ENCODE results near the gene SSTR4.
"Not testable (repeated sequence)": the region's sequence is repeated elsewhere in the genome, so short reads cannot be mapped to it uniquely, and the experiment has no call there.

SSTR4 gene

GRCh38 chr20:23019403-23019802 is 15.7 kb upstream of the SSTR4 start:
- DNase-seq: no peak

GRCh38 chr20:23020230-23021018 is 14.7 kb upstream of the SSTR4 start:
- DNase-seq: no peak

GRCh38 chr20:23021541-23021940 is 13.6 kb upstream of the SSTR4 start:
- DNase-seq: no peak

GRCh38 chr20:23021951-23022350 is 13.2 kb upstream of the SSTR4 start:
- no peak for DNase-seq

- no peak for DNase-seq
Observed at GRCh38 chr20:23022849-23023248, 12.3 kb upstream of the SSTR4 start.

DNA sequence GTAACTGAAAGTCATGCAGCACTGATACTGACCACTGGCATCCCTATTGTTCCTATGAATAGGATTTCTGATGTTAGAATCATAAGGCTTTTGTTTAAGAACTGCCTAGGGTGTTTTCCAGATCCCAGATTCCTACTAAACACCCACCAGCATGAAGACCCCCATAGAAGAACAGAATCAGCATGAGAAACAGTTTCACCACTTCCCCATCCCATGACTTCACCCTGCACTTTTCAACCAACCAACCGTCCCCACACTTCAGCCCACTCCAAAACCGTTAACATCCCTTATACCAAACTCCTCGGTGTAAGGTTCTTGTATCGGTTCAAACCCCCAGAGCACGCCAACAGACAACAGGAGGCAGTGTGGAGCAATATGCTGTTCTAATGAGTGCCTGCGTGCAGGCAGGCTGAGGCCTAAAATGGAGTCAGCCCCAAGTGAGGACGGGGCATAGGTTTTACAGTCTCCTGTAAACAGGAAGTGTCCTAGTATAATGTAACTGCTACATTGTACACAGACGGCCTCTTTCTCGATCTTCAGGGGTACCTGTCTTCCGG is 11.4 kb upstream of the SSTR4 start:
- DNase-seq: no peak

- no peak for DNase-seq
Observed at GRCh38 chr20:23024701-23025100, 10.4 kb upstream of the SSTR4 start.

GRCh38 chr20:23025503-23025902 is 9.6 kb upstream of the SSTR4 start:
- DNase-seq: not testable (repeated sequence)

GRCh38 chr20:23027721-23028120 is 7.4 kb upstream of the SSTR4 start:
- DNase-seq: no peak

DNA sequence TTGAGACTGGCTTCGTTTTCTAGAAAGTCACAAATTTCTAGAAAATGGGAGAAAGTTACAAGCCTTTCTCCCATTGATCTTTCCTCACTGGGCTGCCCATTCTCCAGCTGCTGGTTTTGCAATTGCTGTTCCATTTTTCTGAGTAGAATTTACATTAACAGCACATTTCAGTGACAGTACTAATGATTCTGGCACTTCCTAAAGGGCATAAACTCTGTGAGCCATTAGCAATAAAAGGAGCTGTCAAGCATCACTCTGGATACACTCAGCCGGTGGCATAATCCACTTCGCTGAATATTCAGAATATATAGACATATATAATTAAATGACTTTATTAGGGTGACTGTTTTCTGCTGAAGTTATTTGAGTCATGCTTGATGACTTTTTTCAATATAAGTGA is 6.7 kb upstream of the SSTR4 start:
- DNase-seq: no peak

GRCh38 chr20:23029324-23029723 is 5.8 kb upstream of the SSTR4 start:
- no peak for DNase-seq

DNA sequence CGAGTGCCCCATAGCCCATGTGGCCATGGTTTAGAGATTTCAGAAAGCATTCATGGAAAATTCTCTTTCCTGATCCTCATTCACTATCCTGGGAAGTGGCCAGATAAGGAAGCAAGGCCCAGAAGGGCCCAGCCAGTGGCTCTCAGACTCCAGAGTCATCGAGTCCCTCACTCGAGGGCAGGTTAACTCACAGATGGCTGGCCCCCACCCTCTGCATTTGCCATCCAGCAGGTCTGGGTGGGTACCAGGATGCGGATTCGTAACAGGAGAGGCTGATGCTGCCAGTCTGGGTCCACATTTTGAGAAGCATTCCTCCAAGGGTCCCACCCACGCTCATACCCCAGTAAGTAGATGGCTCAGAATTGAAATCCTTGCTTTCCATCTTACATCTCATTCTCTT is 3.8 kb upstream of the SSTR4 start:
- DNase-seq: no peak

- no peak for DNase-seq
Observed at GRCh38 chr20:23032056-23032749, 2.9 kb upstream of the SSTR4 start.

- no peak for DNase-seq
Observed at GRCh38 chr20:23032750-23033078, 2.4 kb upstream of the SSTR4 start.

DNA sequence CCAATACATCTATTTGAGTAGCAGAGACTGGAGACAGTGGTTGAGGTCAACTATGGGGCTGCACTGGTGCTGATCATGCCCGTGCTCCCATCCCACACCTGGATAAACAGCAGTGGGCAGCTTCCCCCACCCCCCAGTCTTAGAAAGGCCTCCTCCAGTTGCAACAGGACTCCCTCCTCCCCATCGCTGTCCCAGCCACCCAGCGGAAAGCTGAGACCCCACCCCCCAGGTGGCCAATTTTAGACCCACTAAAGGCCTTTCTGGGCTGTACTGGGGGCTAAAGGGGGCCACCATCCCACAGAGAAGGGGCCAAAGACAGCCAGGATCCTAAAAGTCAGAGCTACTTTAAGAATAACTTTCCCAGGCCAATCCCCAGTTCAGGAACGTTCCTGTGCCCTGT is 1.2 kb upstream of the SSTR4 start:
- DNase-seq: no peak

DNA sequence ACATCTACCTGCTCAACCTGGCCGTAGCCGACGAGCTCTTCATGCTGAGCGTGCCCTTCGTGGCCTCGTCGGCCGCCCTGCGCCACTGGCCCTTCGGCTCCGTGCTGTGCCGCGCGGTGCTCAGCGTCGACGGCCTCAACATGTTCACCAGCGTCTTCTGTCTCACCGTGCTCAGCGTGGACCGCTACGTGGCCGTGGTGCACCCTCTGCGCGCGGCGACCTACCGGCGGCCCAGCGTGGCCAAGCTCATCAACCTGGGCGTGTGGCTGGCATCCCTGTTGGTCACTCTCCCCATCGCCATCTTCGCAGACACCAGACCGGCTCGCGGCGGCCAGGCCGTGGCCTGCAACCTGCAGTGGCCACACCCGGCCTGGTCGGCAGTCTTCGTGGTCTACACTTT is 619 bp downstream of the SSTR4 start:
- DNase-seq: no peak

DNA sequence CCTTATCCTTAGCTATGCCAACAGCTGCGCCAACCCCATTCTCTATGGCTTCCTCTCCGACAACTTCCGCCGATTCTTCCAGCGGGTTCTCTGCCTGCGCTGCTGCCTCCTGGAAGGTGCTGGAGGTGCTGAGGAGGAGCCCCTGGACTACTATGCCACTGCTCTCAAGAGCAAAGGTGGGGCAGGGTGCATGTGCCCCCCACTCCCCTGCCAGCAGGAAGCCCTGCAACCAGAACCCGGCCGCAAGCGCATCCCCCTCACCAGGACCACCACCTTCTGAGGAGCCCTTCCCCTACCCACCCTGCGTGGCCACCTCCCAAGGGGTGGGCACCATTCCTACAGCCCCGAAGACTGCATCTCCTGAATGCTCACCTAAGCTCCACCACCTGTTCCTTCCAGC is 1.3 kb downstream of the SSTR4 start:
- no peak for DNase-seq

- DNase-seq: no peak
Observed at GRCh38 chr20:23037017-23037481, 1.9 kb downstream of the SSTR4 start.

DNA sequence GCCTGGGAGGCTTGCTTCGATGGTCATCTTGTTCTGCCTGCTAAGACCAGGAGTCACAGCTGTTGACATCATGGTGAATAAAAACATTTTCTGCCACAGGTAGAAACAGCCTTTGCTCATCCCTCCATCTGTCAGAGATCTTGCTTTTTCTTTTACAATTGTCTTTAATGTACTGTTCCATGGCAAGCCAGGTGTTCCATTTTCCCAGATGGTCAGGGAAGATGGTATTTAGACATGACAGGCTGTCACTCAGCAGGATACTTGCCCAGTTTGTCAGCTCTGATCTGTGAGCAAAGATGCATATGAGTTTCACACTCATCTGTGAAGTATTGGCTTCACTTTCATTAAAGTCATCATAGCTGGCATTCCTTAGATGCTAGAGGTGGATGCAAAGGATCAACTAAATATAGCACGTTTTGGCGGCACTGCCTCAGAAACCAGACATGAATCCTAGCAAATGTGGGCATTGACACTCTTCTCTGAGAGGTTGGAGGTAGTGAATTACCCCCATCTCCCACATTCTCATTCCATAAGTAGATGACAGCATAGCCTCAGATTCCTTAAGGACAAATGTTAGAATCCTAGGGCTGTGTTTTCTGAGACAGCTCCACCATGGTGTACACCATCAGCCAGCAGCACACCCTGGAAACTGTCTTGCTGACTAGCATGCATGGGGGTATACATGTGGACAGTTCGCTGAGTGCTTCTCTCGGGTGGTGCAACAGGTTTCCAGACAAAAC is 4.2 kb downstream of the SSTR4 start:
- no peak for DNase-seq

DNA sequence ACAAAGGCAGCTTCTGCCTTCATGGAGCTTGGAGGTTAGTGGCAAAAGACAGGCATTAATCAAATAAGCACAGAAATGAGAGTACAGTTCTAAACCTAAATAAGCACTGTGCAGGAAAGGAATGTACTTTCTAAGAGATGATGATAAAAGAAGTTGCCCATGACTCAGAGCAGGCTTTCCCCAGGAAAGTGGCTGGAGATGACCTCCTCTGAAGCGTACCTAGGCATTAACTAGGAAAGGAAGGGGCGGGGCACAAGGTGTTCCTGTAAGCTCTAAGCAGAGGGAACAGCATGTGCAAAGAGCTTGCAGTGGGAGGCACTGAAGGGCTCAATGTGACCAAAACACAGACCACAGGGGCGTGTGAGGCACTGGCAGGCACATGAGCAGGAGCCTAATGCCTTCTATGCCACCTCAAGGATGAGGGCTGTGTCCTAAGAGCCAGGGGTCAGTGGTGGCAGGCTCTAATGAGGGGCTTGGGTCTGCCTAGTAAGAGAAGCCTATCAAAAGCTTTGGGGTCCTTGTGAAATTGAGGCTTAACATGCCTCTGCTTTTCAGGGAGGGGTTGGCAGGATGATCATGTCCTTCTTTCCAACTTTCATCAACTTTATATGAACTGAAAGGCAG is 4.9 kb downstream of the SSTR4 start:
- DNase-seq: no peak

- DNase-seq: no peak
Observed at GRCh38 chr20:23042270-23042669, 7.2 kb downstream of the SSTR4 start.

GRCh38 chr20:23043376-23043775 is 8.3 kb downstream of the SSTR4 start:
- no peak for DNase-seq

DNA sequence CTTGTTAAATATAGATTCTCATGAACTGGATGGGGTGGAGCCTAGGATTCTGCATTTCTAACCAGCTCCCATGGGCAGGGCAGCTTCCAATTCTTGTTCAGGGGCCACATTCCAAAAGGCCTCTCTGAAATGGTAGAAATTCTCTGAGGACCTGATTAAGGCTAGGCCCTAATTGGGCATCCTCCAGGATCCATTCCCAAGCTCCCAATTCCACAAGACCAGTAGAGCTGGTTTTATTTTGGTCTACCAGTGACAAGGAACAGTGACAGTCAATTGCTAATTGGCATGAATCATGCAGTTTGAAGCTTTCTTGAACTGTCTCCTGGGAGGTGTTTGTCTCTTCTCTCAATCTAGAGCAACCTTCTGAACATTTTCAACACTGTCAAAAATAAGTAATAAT is 11.3 kb downstream of the SSTR4 start:
- no peak for DNase-seq

Data from stimulated activated CD4-positive, alpha-beta T cell treated with anti-CD3 and anti-CD28 coated beads, Interleukin-15, amount 100 ng/mL, for 24 hours (primary cell).